Lung (tissue), 12 donors: ENCODE results near the gene C22orf23. TPM values are rescaled to one million over a fixed set of nuclear protein-coding genes. Genes with fewer than 3 reads are reported as not detected.
A peak's percentile ranks its signal among the peaks of the same experiment; 100 is the strongest.

ENCODE experiments used
- ATAC-seq: fragments of 200-7000 bp; cut with Tn5 transposase; one replicate; pipeline ENCODE4 v1.9.1; 2020; ENCODE audit warnings: moderate number of reproducible peaks; ENCODE audit not compliant: insufficient read depth, low FRiP score
- DNase-seq, 3 donors: peaks; one replicate each; pipeline ENCODE4 v3.0.0-alpha.2; 2013 to 2017
- H3K27ac ChIP-seq, 2 donors: one replicate each; pipeline ENCODE4 v1.5.1; 2013; ENCODE audit warnings: mild to moderate bottlenecking in 2 of 2, moderate library complexity in 2 of 2, control low read depth in 1 of 2, inconsistent platforms in 1 of 2, low read depth in 1 of 2, low read length in 1 of 2
- H3K27me3 ChIP-seq, 3 donors: one replicate each; pipeline ENCODE4 v1.5.1; 2013; ENCODE audit warnings: low read length in 2 of 3; ENCODE audit not compliant: control insufficient read depth in 3 of 3, insufficient read depth in 3 of 3
- H3K36me3 ChIP-seq, 4 donors: one replicate each; pipeline ENCODE4 v1.5.1; 2013; ENCODE audit warnings: low read length in 4 of 4, mild to moderate bottlenecking in 1 of 4, moderate library complexity in 1 of 4; ENCODE audit not compliant: control insufficient read depth in 4 of 4, insufficient read depth in 4 of 4
- H3K4me1 ChIP-seq, 5 donors: one replicate each; pipeline ENCODE4 v1.5.1; 2013; ENCODE audit warnings: low read length in 5 of 5, mild to moderate bottlenecking in 2 of 5, moderate library complexity in 1 of 5; ENCODE audit not compliant: control insufficient read depth in 5 of 5, insufficient read depth in 5 of 5
- H3K4me3 ChIP-seq: one replicate; pipeline ENCODE4 v1.5.1; 2013; ENCODE audit warnings: mild to moderate bottlenecking, control low read depth, moderate library complexity
- H3K9ac ChIP-seq, 2 donors: one replicate each; pipeline ENCODE4 v1.5.1; 2013; ENCODE audit warnings: low read length in 2 of 2, control low read depth in 1 of 2; ENCODE audit not compliant: insufficient read depth in 1 of 2
- H3K9me3 ChIP-seq, 4 donors: one replicate each; pipeline ENCODE4 v1.5.1; 2013; ENCODE audit warnings: low read length in 3 of 4, mild to moderate bottlenecking in 1 of 4, moderate library complexity in 1 of 4; ENCODE audit not compliant: control insufficient read depth in 4 of 4, insufficient read depth in 3 of 4
- WGBS, 2 donors: extraction: QIAGEN DNeasy Blood & Tissue Kit; methylation state at CpG; one replicate each; pipeline ENCODE4 v1.1.7; 2013; 5-methylcytosine and 5-hydroxymethylcytosine counted together
- polyA plus RNA-seq, 2 donors: library from polyadenylated mRNA; stranded (reverse); fragments of 200-250 nt; gene quantifications; one replicate each; pipeline ENCODE4 v1.2.1, GENCODE V29; 2013
- total RNA-seq, 2 donors: library from RNA; depleted of rRNA in 1 of 2; stranded (reverse); fragments of >200 nt in 1 of 2; gene quantifications; one replicate each; pipeline ENCODE4 v1.2.1, GENCODE V29; 2014 to 2021
- TF ChIP-seq, protein P1 (sequence below): IDR thresholded peaks from 2 replicates; pipeline ENCODE4 v1.5.1; 2012; ENCODE audit warnings: mild to moderate bottlenecking; ENCODE audit errors: control extremely low read depth, extremely low read depth
- donor health status: control.
- donor health status: control.
- donor health status: Bipolar disorder and iron deficiency.
- donor health status: healthy.
- donor health status: DM: yes; HTN: yes; CAD: no.

Gene C22orf23
- total and polyA plus RNA-seq, 4 donors: 1.1 to 4.2 (median 1.5) TPM

DNA sequence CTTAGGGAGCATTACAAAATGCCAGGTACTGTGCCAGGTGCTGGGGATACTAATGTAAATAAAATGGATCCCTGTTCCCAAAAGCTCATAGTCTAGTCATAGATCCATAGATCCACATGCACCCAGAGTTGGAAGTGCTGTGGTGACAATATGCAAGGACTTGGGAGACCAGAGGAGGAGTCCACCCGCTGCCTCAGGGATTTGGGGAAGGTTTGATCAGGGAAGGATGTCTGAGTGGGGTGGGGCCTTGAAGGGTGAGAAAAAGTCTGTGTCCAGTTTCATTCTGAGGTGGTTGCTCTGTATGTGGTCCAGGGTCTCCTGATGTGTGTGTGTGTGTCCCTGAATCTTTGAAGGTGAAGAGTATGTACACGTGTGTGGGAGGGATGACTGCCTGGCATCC is 21.8 kb upstream of the C22orf23 start:
- 93 to 94% methylated on average over 2 of the region's 2 CpGs for WGBS, 2 donors
- H3K9ac ChIP-seq: no peak overlapping the region
- H3K9me3 ChIP-seq: no peaks in the 10 kb centered on the region
- no peak for DNase-seq
- TF ChIP-seq, protein P1, sequence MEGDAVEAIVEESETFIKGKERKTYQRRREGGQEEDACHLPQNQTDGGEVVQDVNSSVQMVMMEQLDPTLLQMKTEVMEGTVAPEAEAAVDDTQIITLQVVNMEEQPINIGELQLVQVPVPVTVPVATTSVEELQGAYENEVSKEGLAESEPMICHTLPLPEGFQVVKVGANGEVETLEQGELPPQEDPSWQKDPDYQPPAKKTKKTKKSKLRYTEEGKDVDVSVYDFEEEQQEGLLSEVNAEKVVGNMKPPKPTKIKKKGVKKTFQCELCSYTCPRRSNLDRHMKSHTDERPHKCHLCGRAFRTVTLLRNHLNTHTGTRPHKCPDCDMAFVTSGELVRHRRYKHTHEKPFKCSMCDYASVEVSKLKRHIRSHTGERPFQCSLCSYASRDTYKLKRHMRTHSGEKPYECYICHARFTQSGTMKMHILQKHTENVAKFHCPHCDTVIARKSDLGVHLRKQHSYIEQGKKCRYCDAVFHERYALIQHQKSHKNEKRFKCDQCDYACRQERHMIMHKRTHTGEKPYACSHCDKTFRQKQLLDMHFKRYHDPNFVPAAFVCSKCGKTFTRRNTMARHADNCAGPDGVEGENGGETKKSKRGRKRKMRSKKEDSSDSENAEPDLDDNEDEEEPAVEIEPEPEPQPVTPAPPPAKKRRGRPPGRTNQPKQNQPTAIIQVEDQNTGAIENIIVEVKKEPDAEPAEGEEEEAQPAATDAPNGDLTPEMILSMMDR: no peak
- no peaks in the 10 kb centered on the region for H3K27me3 ChIP-seq
- H3K4me1 ChIP-seq: peaks cover 0 to 5% (median 0%) of the 10 kb centered on the region in 5 donors
- no peak overlapping the region for H3K4me3 ChIP-seq
- no peak for ATAC-seq
- peaks cover 0 to 14% (median 0%) of the 10 kb centered on the region in 4 donors for H3K36me3 ChIP-seq
- H3K27ac ChIP-seq: no peak overlapping the region

DNA sequence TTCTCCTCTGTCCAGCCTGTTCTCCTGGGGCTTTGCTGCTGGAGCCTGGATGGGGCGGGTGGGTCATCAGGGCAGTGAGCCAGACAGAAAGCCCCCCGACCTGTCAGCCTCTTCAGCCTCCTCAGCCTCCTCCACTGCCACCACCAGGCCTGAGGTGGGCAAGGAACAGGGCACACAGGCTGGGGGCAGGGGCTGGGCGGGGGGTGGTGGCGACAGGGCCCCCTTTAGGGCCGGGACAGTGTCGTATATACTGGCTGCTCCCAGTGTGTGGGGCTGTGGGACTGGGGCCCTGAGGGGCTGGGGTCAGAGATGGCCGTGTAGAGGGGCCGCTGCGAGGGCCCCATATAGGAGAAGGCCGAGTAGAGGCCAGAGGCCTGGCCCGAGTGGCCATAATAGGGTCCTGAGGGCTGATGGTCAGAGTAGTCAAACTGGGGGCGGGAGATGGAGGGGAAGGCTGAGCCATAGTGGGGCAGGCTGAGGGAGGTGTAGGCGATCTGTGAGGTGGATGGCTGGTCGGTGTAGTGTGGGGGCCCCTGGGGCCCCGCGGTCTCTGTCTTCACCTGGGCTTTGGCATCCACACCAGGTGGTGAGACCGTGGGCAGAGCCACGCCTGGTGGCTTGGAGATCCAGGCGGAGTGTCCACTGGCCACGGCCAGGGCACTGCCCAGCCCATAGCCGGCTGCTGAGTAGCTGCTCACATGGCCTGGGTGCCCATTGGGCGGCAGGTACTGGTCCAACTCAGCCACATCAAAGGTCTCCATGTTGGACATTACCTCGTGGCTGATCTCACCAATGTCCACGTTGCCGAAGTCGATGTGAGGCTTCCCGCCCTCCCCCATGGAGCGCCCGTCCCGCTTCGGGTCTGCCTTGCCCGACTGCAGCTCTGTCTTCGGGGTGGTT is 20.1 kb upstream of the C22orf23 start:
- 94 to 96% methylated on average over 33 of the region's 33 CpGs for WGBS, 2 donors
- no peak overlapping the region for H3K27ac ChIP-seq
- H3K27me3 ChIP-seq: no peaks in the 10 kb centered on the region
- ATAC-seq (no peak), DNase-seq (no peak)
- H3K4me1 ChIP-seq: peaks cover 0 to 5% (median 0%) of the 10 kb centered on the region in 5 donors
- TF ChIP-seq, protein P1: no peak
- peaks cover 0 to 17% (median 3%) of the 10 kb centered on the region in 4 donors for H3K36me3 ChIP-seq
- no peak overlapping the region for H3K4me3 ChIP-seq
- H3K9ac ChIP-seq: no peak overlapping the region
- H3K9me3 ChIP-seq: no peaks in the 10 kb centered on the region

DNA sequence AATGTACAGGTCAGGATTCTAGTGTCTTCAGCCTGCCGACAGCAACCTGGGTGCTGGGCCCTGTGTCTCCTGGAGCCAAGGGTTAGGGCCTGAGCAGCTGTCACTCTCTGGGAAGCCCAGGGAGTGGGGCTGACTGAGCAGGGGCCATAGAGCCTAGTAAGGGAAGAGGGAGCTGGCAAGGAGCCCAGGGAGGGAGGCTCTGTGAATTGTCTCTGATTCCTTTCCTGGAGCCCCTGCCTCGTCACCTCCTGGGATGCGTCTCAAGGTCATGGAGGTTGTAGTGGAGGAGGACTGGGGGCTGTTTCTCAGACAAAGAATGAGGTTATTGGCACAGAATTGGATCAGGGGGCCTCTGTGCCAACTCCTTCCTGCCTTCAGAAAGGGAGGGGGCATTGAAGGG is 19.1 kb upstream of the C22orf23 start:
- TF ChIP-seq, protein P1: no peak
- Histone ChIP-seq H3K27ac (no peak overlapping the region), H3K4me3 (no peak overlapping the region), H3K9ac (no peak overlapping the region), H3K27me3 (no peaks in the 10 kb centered on the region), H3K9me3 (no peaks in the 10 kb centered on the region), H3K36me3 (peaks cover 0 to 27% (median 10%) of the 10 kb centered on the region in 4 donors), H3K4me1 (peaks cover 0 to 5% (median 0%) of the 10 kb centered on the region in 5 donors)
- DNase-seq (peak in 1 of 3 donors; percentile 50), ATAC-seq (no peak)
- 56 to 70% methylated on average over 3 of the region's 3 CpGs for WGBS, 2 donors
